OCI-LY3 (cell line): ENCODE measurements around the gene MOCS3.

Source experiments
- H2AFZ ChIP-seq: fragments of 200-600, 300-600 bp; shearing (Covaris generic); 2 replicates; pipeline ENCODE4 v1.6.0; 2014; ENCODE audit warnings: antibody characterized with exemption, low read depth, low read length
- H3K27ac ChIP-seq: fragments of 200-600, 300-600 bp; sonication (generic); 2 replicates; pipeline ENCODE4 v1.5.1; 2014; ENCODE audit warnings: mild to moderate bottlenecking, low read length, moderate library complexity, mixed read lengths
- H3K27me3 ChIP-seq: fragments of 200-600, 300-600 bp; sonication (generic); 2 replicates; pipeline ENCODE4 v1.6.1; 2014; ENCODE audit warnings: low read depth, low read length, mixed read lengths
- H3K36me3 ChIP-seq: fragments of 200-600, 300-600 bp; sonication (generic); replicated peaks from 2 replicates; pipeline ENCODE3; 2014; ENCODE audit warnings: low read depth, low read length, mixed read lengths
- H3K4me1 ChIP-seq: fragments of 300-600, 200-600 bp; sonication (generic); 2 replicates; pipeline ENCODE4 v1.6.1; 2014; ENCODE audit warnings: low read length, mixed read lengths
- H3K4me2 ChIP-seq: fragments of 200-600, 300-600 bp; sonication (generic); 2 replicates; pipeline ENCODE4 v1.6.1; 2014; ENCODE audit warnings: low read length, mixed read lengths
- H3K4me3 ChIP-seq: fragments of 300-600, 200-600 bp; sonication (generic); 2 replicates; pipeline ENCODE4 v1.5.1; 2014; ENCODE audit warnings: antibody characterized with exemption, mild to moderate bottlenecking, low read length, moderate library complexity
- H3K79me2 ChIP-seq: fragments of 300-600, 200-600 bp; shearing (Covaris generic); 2 replicates; pipeline ENCODE4 v1.6.1; 2014; ENCODE audit warnings: mild to moderate bottlenecking, low read length, mixed read lengths
- H3K9ac ChIP-seq: fragments of 300-600, 200-600 bp; shearing (Covaris generic); 2 replicates; pipeline ENCODE4 v1.6.0; 2014; ENCODE audit warnings: mild to moderate bottlenecking, low read length, moderate library complexity
- H3K9me3 ChIP-seq: fragments of 200-600, 300-600 bp; shearing (Covaris generic); 2 replicates; pipeline ENCODE4 v1.6.1; 2014; ENCODE audit warnings: low read length, mixed read lengths; ENCODE audit not compliant: insufficient read depth
- H4K20me1 ChIP-seq: fragments of 200-600, 300-600 bp; sonication (generic); 2 replicates; pipeline ENCODE4 v1.6.1; 2016; ENCODE audit warnings: low read length, mixed read lengths; ENCODE audit not compliant: insufficient read depth
- EZH2phosphoT487 ChIP-seq: fragments of 200-600 bp; shearing (Covaris generic); IDR thresholded peaks from 2 replicates; pipeline ENCODE4 v1.6.1; 2018; ENCODE audit warnings: antibody characterized with exemption, mixed run types, low read depth
- TF ChIP-seq, protein P1 (sequence below): fragments of 200-600, 300-600 bp; sonication (generic); IDR thresholded peaks from 2 replicates; pipeline ENCODE4 v1.5.1; 2014; ENCODE audit warnings: antibody characterized with exemption, low read length, low read depth

The MOCS3 gene, protein sequence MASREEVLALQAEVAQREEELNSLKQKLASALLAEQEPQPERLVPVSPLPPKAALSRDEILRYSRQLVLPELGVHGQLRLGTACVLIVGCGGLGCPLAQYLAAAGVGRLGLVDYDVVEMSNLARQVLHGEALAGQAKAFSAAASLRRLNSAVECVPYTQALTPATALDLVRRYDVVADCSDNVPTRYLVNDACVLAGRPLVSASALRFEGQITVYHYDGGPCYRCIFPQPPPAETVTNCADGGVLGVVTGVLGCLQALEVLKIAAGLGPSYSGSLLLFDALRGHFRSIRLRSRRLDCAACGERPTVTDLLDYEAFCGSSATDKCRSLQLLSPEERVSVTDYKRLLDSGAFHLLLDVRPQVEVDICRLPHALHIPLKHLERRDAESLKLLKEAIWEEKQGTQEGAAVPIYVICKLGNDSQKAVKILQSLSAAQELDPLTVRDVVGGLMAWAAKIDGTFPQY

DNA sequence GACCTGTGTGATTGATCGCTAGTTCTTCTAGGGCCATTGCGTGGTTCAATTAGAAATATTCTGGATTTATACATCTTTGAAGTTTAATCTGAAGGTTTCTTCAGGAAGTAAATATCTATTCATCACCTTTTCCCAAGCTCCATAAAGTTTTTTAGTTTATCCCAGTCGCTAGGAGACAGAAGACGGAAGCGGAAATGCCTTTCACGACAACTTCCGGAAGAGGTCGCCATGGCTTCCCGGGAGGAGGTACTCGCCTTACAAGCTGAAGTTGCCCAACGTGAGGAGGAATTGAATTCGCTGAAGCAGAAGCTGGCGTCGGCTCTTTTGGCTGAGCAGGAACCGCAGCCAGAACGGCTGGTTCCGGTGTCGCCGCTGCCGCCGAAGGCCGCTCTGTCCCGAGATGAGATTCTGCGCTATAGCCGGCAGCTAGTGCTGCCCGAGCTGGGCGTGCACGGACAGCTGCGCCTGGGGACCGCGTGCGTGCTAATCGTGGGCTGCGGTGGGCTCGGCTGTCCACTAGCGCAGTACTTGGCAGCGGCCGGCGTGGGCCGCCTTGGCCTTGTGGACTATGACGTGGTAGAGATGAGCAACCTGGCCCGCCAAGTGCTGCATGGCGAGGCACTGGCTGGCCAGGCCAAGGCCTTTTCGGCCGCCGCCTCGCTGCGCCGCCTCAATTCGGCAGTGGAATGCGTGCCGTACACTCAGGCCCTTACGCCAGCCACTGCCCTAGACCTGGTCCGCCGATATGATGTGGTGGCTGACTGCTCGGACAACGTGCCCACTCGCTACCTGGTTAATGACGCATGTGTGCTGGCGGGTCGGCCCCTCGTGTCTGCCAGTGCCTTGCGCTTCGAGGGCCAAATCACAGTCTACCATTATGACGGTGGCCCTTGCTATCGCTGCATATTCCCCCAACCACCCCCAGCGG lies at the start of gene MOCS3:
TSS of gene MOCS3 (plus strand) at position 204 of the 928 bp plus-strand sequence. CDS start at position 229, 25 bp downstream.
- Histone ChIP-seq H3K9ac (peak within 1 kb of the TSS; percentile 80), H3K27me3 (no peaks in the 10 kb centered on the region), H3K4me2 (peak within 1 kb of the TSS; percentile 91), H4K20me1 (peaks cover 23% of the 10 kb centered on the region), H3K9me3 (no peaks in the 10 kb centered on the region), H3K79me2 (peaks cover 76% of the 10 kb centered on the region), H3K4me3 (peak within 1 kb of the TSS; percentile 87), H3K36me3 (peaks cover 27% of the 10 kb centered on the region), H2AFZ (peak within 1 kb of the TSS; percentile 79), H3K27ac (peak within 1 kb of the TSS; percentile 56), H3K4me1 (peaks cover 20% of the 10 kb centered on the region)
- TF ChIP-seq, protein P1, sequence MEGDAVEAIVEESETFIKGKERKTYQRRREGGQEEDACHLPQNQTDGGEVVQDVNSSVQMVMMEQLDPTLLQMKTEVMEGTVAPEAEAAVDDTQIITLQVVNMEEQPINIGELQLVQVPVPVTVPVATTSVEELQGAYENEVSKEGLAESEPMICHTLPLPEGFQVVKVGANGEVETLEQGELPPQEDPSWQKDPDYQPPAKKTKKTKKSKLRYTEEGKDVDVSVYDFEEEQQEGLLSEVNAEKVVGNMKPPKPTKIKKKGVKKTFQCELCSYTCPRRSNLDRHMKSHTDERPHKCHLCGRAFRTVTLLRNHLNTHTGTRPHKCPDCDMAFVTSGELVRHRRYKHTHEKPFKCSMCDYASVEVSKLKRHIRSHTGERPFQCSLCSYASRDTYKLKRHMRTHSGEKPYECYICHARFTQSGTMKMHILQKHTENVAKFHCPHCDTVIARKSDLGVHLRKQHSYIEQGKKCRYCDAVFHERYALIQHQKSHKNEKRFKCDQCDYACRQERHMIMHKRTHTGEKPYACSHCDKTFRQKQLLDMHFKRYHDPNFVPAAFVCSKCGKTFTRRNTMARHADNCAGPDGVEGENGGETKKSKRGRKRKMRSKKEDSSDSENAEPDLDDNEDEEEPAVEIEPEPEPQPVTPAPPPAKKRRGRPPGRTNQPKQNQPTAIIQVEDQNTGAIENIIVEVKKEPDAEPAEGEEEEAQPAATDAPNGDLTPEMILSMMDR, result no peak
- TF ChIP-seq EZH2phosphoT487, result no peak

DNA sequence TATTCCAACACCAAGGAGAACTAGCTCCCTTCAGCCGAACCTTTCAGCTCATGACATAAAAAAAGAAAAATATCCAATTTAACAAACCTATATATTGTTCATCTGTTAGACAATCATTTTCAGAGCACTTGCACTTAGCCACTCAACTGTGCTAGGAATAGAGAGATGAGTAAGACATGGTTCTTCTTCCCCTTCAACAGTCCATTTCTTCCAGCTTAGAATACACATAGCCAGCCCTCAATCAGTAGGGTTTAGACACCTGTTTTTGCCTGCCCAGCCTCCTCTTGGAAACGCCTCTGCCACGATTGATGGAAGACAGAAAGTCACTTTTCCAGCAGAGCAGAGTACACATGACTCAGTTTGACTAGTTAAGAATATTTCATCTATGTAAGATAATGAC lies 49.2 kb upstream of the MOCS3 start:
- TF ChIP-seq, protein P1, result no peak
- TF ChIP-seq EZH2phosphoT487, result no peak
- Histone ChIP-seq H3K4me1 (peaks cover 56% of the 10 kb centered on the region), H3K9ac (no peak overlapping the region), H2AFZ (no peak overlapping the region), H3K4me2 (peak overlapping the region; percentile 68), H3K27ac (peak overlapping the region; percentile 80), H3K9me3 (no peaks in the 10 kb centered on the region), H3K27me3 (no peaks in the 10 kb centered on the region), H3K79me2 (peaks cover 100% of the 10 kb centered on the region), H3K4me3 (peak overlapping the region; percentile 18; the same call in 1 of the 2 replicates), H3K36me3 (peaks cover 53% of the 10 kb centered on the region), H4K20me1 (peaks cover 85% of the 10 kb centered on the region)

DNA sequence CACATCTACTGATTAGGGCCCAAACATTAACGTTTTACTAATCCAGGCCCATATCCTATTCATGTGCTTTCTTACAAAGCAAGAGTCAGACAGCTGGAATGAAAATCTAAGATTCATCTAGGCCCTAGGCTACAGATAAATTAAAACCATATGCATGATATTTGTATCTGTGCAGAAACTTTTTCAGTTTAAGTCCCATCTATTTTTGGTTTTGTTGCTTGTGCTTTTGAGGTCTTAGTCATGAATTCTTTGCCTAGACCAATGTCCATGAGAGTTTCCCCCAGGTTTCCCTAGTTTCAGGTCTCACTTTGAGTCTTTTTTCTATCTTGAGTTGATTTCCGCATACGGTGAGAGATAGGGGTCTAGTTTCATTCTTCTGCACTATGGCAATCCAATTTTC lies 47.6 kb upstream of the MOCS3 start:
- H2AFZ ChIP-seq, result no peak overlapping the region
- H3K9ac ChIP-seq, result peak overlapping the region; percentile 17; the same call in 1 of the 2 replicates
- H3K4me1 ChIP-seq, result peaks cover 72% of the 10 kb centered on the region
- no peaks in the 10 kb centered on the region for H3K9me3 ChIP-seq
- peaks cover 56% of the 10 kb centered on the region for H3K36me3 ChIP-seq
- H3K27me3 ChIP-seq, result no peaks in the 10 kb centered on the region
- H3K27ac ChIP-seq, result peak overlapping the region; percentile 80
- TF ChIP-seq, protein P1, result no peak
- TF ChIP-seq EZH2phosphoT487, result no peak
- H3K4me2 ChIP-seq, result peak overlapping the region; percentile 68
- H4K20me1 ChIP-seq, result peaks cover 86% of the 10 kb centered on the region
- peak overlapping the region; percentile 46 for H3K4me3 ChIP-seq
- peaks cover 100% of the 10 kb centered on the region for H3K79me2 ChIP-seq
